ENCODE measurements around the gene ARHGEF28.

The ARHGEF28 gene

GRCh38 chr5:73896668-73897067, 270.7 kb downstream of the ARHGEF28 start:
- no peaks in the 10 kb centered on the region for H3K36me3 ChIP-seq (ENCODE audit: control insufficient read depth, low read length)
- H4K20me1 ChIP-seq (ENCODE audit: control insufficient read depth, insufficient read depth, low read depth, low read length) = no peaks in the 10 kb centered on the region
- no peak overlapping the region for H3K4me3 ChIP-seq (ENCODE audit: low read length)
- TF ChIP-seq EZH2phosphoT487 (IDR thresholded peaks at IDR 0.05; ENCODE audit: borderline replicate concordance, low read length) = no peak
- no peak for TF ChIP-seq CTCF (IDR thresholded peaks at IDR 0.05; ENCODE audit: low read depth, low read length, poor library complexity, severe bottlenecking)
- H3F3A ChIP-seq (ENCODE audit: control insufficient read depth, insufficient read depth) = no peaks in the 10 kb centered on the region
- H3K27ac ChIP-seq (ENCODE audit: low read depth, low read length) = no peak overlapping the region
- H3K4me1 ChIP-seq (ENCODE audit: control insufficient read depth, low read length) = no peaks in the 10 kb centered on the region
- H3K4me2 ChIP-seq (ENCODE audit: low read length) = no peak overlapping the region
- H3K9me2 ChIP-seq (replicated peaks; ENCODE audit: control insufficient read depth, low read length) = no peaks in the 10 kb centered on the region
- H3K9me3 ChIP-seq (ENCODE audit: control insufficient read depth, insufficient read depth, low read length) = no peaks in the 10 kb centered on the region
- H3K79me2 ChIP-seq (ENCODE audit: control insufficient read depth, low read length) = no peaks in the 10 kb centered on the region
- peaks cover 35% of the 10 kb centered on the region for H3K27me3 ChIP-seq (ENCODE audit: control insufficient read depth, low read length)

GRCh38 chr5:73897893-73898292, 271.9 kb downstream of the ARHGEF28 start:
- TF ChIP-seq CTCF (IDR thresholded peaks at IDR 0.05; ENCODE audit: low read depth, low read length, poor library complexity, severe bottlenecking) (no peak), EZH2phosphoT487 (IDR thresholded peaks at IDR 0.05; ENCODE audit: borderline replicate concordance, low read length) (no peak)
- Histone ChIP-seq H3K27me3 (ENCODE audit: control insufficient read depth, low read length) (peaks cover 35% of the 10 kb centered on the region), H3K27ac (ENCODE audit: low read depth, low read length) (no peak overlapping the region), H4K20me1 (ENCODE audit: control insufficient read depth, insufficient read depth, low read depth, low read length) (no peaks in the 10 kb centered on the region), H3K9me3 (ENCODE audit: control insufficient read depth, insufficient read depth, low read length) (no peaks in the 10 kb centered on the region), H3K36me3 (ENCODE audit: control insufficient read depth, low read length) (no peaks in the 10 kb centered on the region), H3K79me2 (ENCODE audit: control insufficient read depth, low read length) (no peaks in the 10 kb centered on the region), H3K4me1 (ENCODE audit: control insufficient read depth, low read length) (no peaks in the 10 kb centered on the region), H3K9me2 (replicated peaks; ENCODE audit: control insufficient read depth, low read length) (no peaks in the 10 kb centered on the region), H3F3A (ENCODE audit: control insufficient read depth, insufficient read depth) (no peaks in the 10 kb centered on the region), H3K4me3 (ENCODE audit: low read length) (no peak overlapping the region), H3K4me2 (ENCODE audit: low read length) (no peak overlapping the region)

- H3K9me3 ChIP-seq (ENCODE audit: control insufficient read depth, insufficient read depth, low read length) = no peaks in the 10 kb centered on the region
- TF ChIP-seq EZH2phosphoT487 (IDR thresholded peaks at IDR 0.05; ENCODE audit: borderline replicate concordance, low read length) (peak; percentile 66; the same call in 1 of the 2 replicates), CTCF (IDR thresholded peaks at IDR 0.05; ENCODE audit: low read depth, low read length, poor library complexity, severe bottlenecking) (no peak)
- H3K27ac ChIP-seq (ENCODE audit: low read depth, low read length) = no peak overlapping the region
- H3K4me2 ChIP-seq (ENCODE audit: low read length) = no peak overlapping the region
- H4K20me1 ChIP-seq (ENCODE audit: control insufficient read depth, insufficient read depth, low read depth, low read length) = no peaks in the 10 kb centered on the region
- H3K9me2 ChIP-seq (replicated peaks; ENCODE audit: control insufficient read depth, low read length) = no peaks in the 10 kb centered on the region
- no peaks in the 10 kb centered on the region for H3K4me1 ChIP-seq (ENCODE audit: control insufficient read depth, low read length)
- H3K27me3 ChIP-seq (ENCODE audit: control insufficient read depth, low read length) = peaks cover 35% of the 10 kb centered on the region
- no peak overlapping the region for H3K4me3 ChIP-seq (ENCODE audit: low read length)
- H3K79me2 ChIP-seq (ENCODE audit: control insufficient read depth, low read length) = no peaks in the 10 kb centered on the region
- no peaks in the 10 kb centered on the region for H3K36me3 ChIP-seq (ENCODE audit: control insufficient read depth, low read length)
- no peaks in the 10 kb centered on the region for H3F3A ChIP-seq (ENCODE audit: control insufficient read depth, insufficient read depth)
These were observed 273.1 kb downstream of the ARHGEF28 start for GRCh38 chr5:73899055-73899454.

- peaks cover 35% of the 10 kb centered on the region for H3K27me3 ChIP-seq (ENCODE audit: control insufficient read depth, low read length)
- no peaks in the 10 kb centered on the region for H3F3A ChIP-seq (ENCODE audit: control insufficient read depth, insufficient read depth)
- no peaks in the 10 kb centered on the region for H3K9me2 ChIP-seq (replicated peaks; ENCODE audit: control insufficient read depth, low read length)
- no peaks in the 10 kb centered on the region for H4K20me1 ChIP-seq (ENCODE audit: control insufficient read depth, insufficient read depth, low read depth, low read length)
- TF ChIP-seq CTCF (IDR thresholded peaks at IDR 0.05; ENCODE audit: low read depth, low read length, poor library complexity, severe bottlenecking) (no peak), EZH2phosphoT487 (IDR thresholded peaks at IDR 0.05; ENCODE audit: borderline replicate concordance, low read length) (no peak)
- H3K9me3 ChIP-seq (ENCODE audit: control insufficient read depth, insufficient read depth, low read length) = no peaks in the 10 kb centered on the region
- no peaks in the 10 kb centered on the region for H3K36me3 ChIP-seq (ENCODE audit: control insufficient read depth, low read length)
- H3K4me2 ChIP-seq (ENCODE audit: low read length) = no peak overlapping the region
- H3K4me3 ChIP-seq (ENCODE audit: low read length) = no peak overlapping the region
- H3K27ac ChIP-seq (ENCODE audit: low read depth, low read length) = no peak overlapping the region
- H3K79me2 ChIP-seq (ENCODE audit: control insufficient read depth, low read length) = no peaks in the 10 kb centered on the region
- H3K4me1 ChIP-seq (ENCODE audit: control insufficient read depth, low read length) = no peaks in the 10 kb centered on the region
These were observed 273.9 kb downstream of the ARHGEF28 start for GRCh38 chr5:73899916-73900315.

Data from DOHH2 (cell line).